ENCODE data around the gene JKAMP.

DNA sequence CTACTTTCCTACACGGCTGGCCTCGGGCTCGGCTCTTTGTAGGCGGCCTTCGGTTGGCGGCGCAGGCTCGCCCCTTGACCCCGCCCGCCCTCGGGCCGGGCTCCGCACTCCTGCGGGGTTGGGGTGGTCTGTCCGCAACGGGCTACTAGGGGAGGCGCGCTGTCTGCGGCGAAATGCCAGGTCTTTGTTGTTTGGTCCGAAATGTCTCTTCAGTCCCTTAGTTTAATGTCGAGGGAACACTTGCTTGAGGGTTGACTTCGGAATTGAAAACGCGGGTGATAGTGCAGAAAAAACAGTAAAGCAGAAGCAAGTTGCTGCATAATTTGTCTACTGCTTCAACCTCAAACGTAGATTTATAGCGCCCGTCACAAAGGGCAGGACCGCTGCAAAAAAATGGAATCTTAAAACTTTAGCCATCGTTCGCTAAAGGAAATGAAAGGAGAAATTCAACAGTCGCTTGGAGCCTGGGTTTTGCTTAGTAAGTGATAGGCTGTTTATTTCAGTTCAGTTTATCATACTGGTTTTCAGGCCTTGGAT is 390 bp downstream of the JKAMP start:
- no peak for TF ChIP-seq JUN (IDR thresholded peaks at IDR 0.05; ENCODE audit: borderline replicate concordance, insufficient read depth, insufficient read length, low read depth)
- TF ChIP-seq, protein P1, sequence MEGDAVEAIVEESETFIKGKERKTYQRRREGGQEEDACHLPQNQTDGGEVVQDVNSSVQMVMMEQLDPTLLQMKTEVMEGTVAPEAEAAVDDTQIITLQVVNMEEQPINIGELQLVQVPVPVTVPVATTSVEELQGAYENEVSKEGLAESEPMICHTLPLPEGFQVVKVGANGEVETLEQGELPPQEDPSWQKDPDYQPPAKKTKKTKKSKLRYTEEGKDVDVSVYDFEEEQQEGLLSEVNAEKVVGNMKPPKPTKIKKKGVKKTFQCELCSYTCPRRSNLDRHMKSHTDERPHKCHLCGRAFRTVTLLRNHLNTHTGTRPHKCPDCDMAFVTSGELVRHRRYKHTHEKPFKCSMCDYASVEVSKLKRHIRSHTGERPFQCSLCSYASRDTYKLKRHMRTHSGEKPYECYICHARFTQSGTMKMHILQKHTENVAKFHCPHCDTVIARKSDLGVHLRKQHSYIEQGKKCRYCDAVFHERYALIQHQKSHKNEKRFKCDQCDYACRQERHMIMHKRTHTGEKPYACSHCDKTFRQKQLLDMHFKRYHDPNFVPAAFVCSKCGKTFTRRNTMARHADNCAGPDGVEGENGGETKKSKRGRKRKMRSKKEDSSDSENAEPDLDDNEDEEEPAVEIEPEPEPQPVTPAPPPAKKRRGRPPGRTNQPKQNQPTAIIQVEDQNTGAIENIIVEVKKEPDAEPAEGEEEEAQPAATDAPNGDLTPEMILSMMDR (IDR thresholded peaks at IDR 0.05; ENCODE audit: extremely low read depth in 1 of 2, insufficient read depth in 1 of 2, low read depth in 1 of 2, low read length in 2 of 2): no peak
- no peak for TF ChIP-seq MAX (IDR thresholded peaks at IDR 0.05; ENCODE audit: insufficient read depth, insufficient read length)
- TF ChIP-seq MYC (IDR thresholded peaks at IDR 0.05; ENCODE audit: low read depth, low read length): no peak
- TF ChIP-seq GATA2 (IDR thresholded peaks at IDR 0.05; ENCODE audit: insufficient read depth, insufficient read length, low read depth, low read length): no peak
- TF ChIP-seq POLR2AphosphoS5 (IDR thresholded peaks at IDR 0.05; ENCODE audit: insufficient read depth, low read depth, low read length): no peak
- TF ChIP-seq EZH2 (IDR thresholded peaks at IDR 0.05; ENCODE audit: borderline replicate concordance, low read depth, low read length, severe bottlenecking): no peak
- no peak for TF ChIP-seq POLR2A (IDR thresholded peaks at IDR 0.05; ENCODE audit: low read depth, low read length)
- no peak for TF ChIP-seq FOS (IDR thresholded peaks at IDR 0.05; ENCODE audit: borderline replicate concordance, insufficient read depth, low read length)

All from endothelial cell of umbilical vein (primary cell).